PC-3 (cell line): ENCODE results near the gene TRIM14. TPM values are rescaled to one million over a fixed set of nuclear protein-coding genes. Genes with fewer than 3 reads are reported as not detected.

Experiments used
- ATAC-seq: fragments of 200-7000 bp; cut with Tn5 transposase; 2 replicates; pipeline ENCODE4 v1.9.1; 2020; ENCODE audit warnings: mild to moderate bottlenecking, moderate library complexity
- BruUV-seq: library from RNA; stranded (reverse); fragments of 400-500 nt; replicated peaks from 2 replicates; lab custom pipeline; 2021; lab: Mats Ljungman, UMichigan
- CTCF ChIA-PET: fragments of 300-600 bp; sonication (Branson Sonifier 250); formaldehyde crosslinking; loops from one replicate; lab custom pipeline; 2022; ENCODE audit warnings: antibody characterized with exemption; lab: Charles Lee
- POLR2A ChIA-PET: fragments of 300-600 bp; sonication (Branson Sonifier 250); formaldehyde crosslinking; loops from one replicate; lab custom pipeline; 2022; ENCODE audit warnings: antibody characterized with exemption; ENCODE audit not compliant: unreplicated experiment; lab: Charles Lee
- DNase-seq: peaks from one replicate; pipeline ENCODE4 v3.0.0-alpha.2; 2015
- H2AFZ ChIP-seq: fragments of 300-600 bp; sonication (generic); 2 replicates; pipeline ENCODE4 v1.6.0; 2016; ENCODE audit warnings: antibody characterized with exemption, low read length
- H3F3A ChIP-seq: fragments of 300-600 bp; sonication (generic); one replicate; pipeline ENCODE4 v1.6.0; 2017; ENCODE audit warnings: antibody characterized with exemption, low read length, control low read depth, mild to moderate bottlenecking; ENCODE audit not compliant: unreplicated experiment
- H3K27ac ChIP-seq: fragments of 300-600 bp; sonication (generic); 2 replicates; pipeline ENCODE4 v1.5.1; 2016; ENCODE audit warnings: mild to moderate bottlenecking, low read length
- H3K27me3 ChIP-seq: fragments of 300-600 bp; sonication (generic); 2 replicates; pipeline ENCODE4 v1.6.1; 2016; ENCODE audit warnings: low read length, mixed read lengths
- H3K36me3 ChIP-seq: fragments of 300-600 bp; sonication (generic); 2 replicates; pipeline ENCODE4 v1.6.1; 2016; ENCODE audit warnings: low read depth, mixed run types, low read length, mixed read lengths
- H3K4me1 ChIP-seq: fragments of 300-600 bp; sonication (generic); 2 replicates; pipeline ENCODE4 v1.5.1; 2016; ENCODE audit warnings: low read length; ENCODE audit not compliant: insufficient read depth
- H3K4me2 ChIP-seq: fragments of 300-600 bp; sonication (generic); 2 replicates; pipeline ENCODE4 v1.6.0; 2016; ENCODE audit warnings: low read length
- H3K4me3 ChIP-seq: fragments of 300-600 bp; sonication (generic); 2 replicates; pipeline ENCODE4 v1.5.1; 2016; ENCODE audit warnings: mild to moderate bottlenecking, low read length, mixed read lengths
- H3K79me2 ChIP-seq: fragments of 300-600 bp; sonication (generic); 2 replicates; pipeline ENCODE4 v1.6.1; 2017; ENCODE audit warnings: low read length, mixed read lengths
- H3K9ac ChIP-seq: fragments of 300-600 bp; sonication (generic); 2 replicates; pipeline ENCODE4 v1.6.0; 2016; ENCODE audit warnings: mild to moderate bottlenecking, low read length
- H3K9me2 ChIP-seq: fragments of 300-600 bp; sonication (generic); replicated peaks from 2 replicates; pipeline ENCODE4 v1.6.1; 2016; ENCODE audit warnings: mixed run types, low read length, mixed read lengths
- H3K9me3 ChIP-seq: fragments of 300-600 bp; sonication (generic); 2 replicates; pipeline ENCODE4 v1.6.1; 2016; ENCODE audit warnings: low read length, mixed read lengths
- H4K20me1 ChIP-seq: fragments of 300-600 bp; sonication (generic); 2 replicates; pipeline ENCODE4 v1.6.1; 2016; ENCODE audit warnings: low read length, mixed read lengths
- EZH2 ChIP-seq: fragments of 300-600 bp; sonication (generic); IDR thresholded peaks from one replicate; pipeline ENCODE4 v1.6.1; 2017; ENCODE audit warnings: antibody characterized with exemption, mild to moderate bottlenecking, low read length; ENCODE audit not compliant: unreplicated experiment
- EZH2phosphoT487 ChIP-seq: fragments of 300-600 bp; sonication (generic); IDR thresholded peaks from 2 replicates; pipeline ENCODE4 v1.6.1; 2018; ENCODE audit warnings: mild to moderate bottlenecking, antibody characterized with exemption, low read length, borderline replicate concordance
- intact Hi-C: fragments of 100-400 bp; cut with micrococcal nuclease; formaldehyde crosslinking; loops from 2 replicates; pipeline ENCODE4 v1.9.0; 2023
- total RNA-seq: library from RNA; depleted of rRNA; stranded (reverse); fragments of >200 nt; gene quantifications from 2 replicates; pipeline ENCODE4 v1.2.3, GENCODE V29; 2014
- TF ChIP-seq, protein P1 (sequence below): fragments of 300-600 bp; sonication (generic); conservative IDR thresholded peaks from 2 replicates; pipeline ENCODE4 v1.5.1; 2017; ENCODE audit warnings: antibody characterized with exemption, low read depth, mild to moderate bottlenecking, low read length

Gene TRIM14
- total RNA-seq, 1 experiment from 2014 or later = 11.2 TPM

DNA sequence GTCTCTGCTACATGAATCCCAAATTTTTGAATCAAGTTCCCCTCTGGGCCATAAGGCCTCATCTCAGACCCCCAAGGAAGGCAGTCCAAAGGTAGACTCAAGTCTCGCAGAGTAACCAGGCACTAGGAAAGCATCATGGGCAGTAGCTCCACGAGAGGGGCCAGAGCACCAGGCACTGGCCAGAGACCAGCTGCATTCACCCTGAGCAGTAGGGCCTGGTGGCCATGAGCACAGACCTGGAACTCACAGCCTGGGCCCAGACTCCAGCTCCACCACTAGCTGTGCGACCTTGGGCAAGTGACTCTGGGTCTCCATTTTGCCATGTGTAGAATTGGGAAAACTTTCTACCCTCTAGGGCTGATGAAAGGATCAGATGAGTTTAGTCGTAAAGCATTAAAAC lies 34.0 kb downstream of the TRIM14 start:
- intact Hi-C loops = no loop called here
- no peak overlapping the region for H3K4me3 ChIP-seq
- no peaks in the 10 kb centered on the region for H3K9me2 ChIP-seq
- no peak overlapping the region for H3K27ac ChIP-seq
- H4K20me1 ChIP-seq = no peaks in the 10 kb centered on the region
- H2AFZ ChIP-seq = no peak overlapping the region
- BruUV-seq = no TSS peak
- H3K4me2 ChIP-seq = no peak overlapping the region
- ChIA-PET POLR2A (no interaction called here), CTCF (no interaction called here)
- peaks cover 18% of the 10 kb centered on the region for H3K36me3 ChIP-seq
- no peak for DNase-seq
- H3K4me1 ChIP-seq = 0 out of 2 replicates have a peak, but pooled peaks cover 3% of the 10 kb centered on the region
- H3K27me3 ChIP-seq = no peaks in the 10 kb centered on the region
- H3K9me3 ChIP-seq = no peaks in the 10 kb centered on the region
- H3K9ac ChIP-seq = no peak overlapping the region
- TF ChIP-seq, protein P1, sequence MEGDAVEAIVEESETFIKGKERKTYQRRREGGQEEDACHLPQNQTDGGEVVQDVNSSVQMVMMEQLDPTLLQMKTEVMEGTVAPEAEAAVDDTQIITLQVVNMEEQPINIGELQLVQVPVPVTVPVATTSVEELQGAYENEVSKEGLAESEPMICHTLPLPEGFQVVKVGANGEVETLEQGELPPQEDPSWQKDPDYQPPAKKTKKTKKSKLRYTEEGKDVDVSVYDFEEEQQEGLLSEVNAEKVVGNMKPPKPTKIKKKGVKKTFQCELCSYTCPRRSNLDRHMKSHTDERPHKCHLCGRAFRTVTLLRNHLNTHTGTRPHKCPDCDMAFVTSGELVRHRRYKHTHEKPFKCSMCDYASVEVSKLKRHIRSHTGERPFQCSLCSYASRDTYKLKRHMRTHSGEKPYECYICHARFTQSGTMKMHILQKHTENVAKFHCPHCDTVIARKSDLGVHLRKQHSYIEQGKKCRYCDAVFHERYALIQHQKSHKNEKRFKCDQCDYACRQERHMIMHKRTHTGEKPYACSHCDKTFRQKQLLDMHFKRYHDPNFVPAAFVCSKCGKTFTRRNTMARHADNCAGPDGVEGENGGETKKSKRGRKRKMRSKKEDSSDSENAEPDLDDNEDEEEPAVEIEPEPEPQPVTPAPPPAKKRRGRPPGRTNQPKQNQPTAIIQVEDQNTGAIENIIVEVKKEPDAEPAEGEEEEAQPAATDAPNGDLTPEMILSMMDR = no peak
- TF ChIP-seq EZH2phosphoT487 (no peak), EZH2 (no peak)
- no peak for ATAC-seq
- H3K79me2 ChIP-seq = no peaks in the 10 kb centered on the region
- no peaks in the 10 kb centered on the region for H3F3A ChIP-seq

DNA sequence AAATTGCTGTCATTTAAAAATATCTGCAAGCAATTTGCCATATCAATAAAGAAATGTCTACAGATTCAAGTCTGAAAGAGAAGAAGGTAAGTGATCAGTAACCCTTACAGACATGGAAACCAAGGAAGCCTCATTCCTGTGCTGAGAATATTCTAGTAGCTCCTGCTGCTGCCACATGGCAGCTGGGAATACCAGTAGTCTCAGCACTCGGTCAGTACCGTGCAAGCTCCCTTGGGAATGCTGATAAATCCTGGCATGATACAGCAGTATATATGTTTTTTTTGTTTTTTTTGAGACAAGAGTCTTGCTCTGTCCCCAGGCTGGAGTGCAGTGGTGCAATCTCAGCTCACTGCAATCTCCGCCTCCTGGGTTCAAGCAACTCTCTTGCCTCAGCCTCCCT lies 34.6 kb downstream of the TRIM14 start:
- 0 out of 2 replicates have a peak, but pooled peaks cover 3% of the 10 kb centered on the region for H3K4me1 ChIP-seq
- H3K9me2 ChIP-seq = no peaks in the 10 kb centered on the region
- H3K4me3 ChIP-seq = no peak overlapping the region
- H3K9me3 ChIP-seq = no peaks in the 10 kb centered on the region
- no peak for DNase-seq
- no peaks in the 10 kb centered on the region for H4K20me1 ChIP-seq
- intact Hi-C loops = no loop called here
- ChIA-PET CTCF (no interaction called here), POLR2A (no interaction called here)
- H3F3A ChIP-seq = no peaks in the 10 kb centered on the region
- no peaks in the 10 kb centered on the region for H3K79me2 ChIP-seq
- H3K27me3 ChIP-seq = no peaks in the 10 kb centered on the region
- TF ChIP-seq, protein P1 = no peak
- no peak for TF ChIP-seq EZH2
- peaks cover 18% of the 10 kb centered on the region for H3K36me3 ChIP-seq
- H2AFZ ChIP-seq = no peak overlapping the region
- H3K4me2 ChIP-seq = no peak overlapping the region
- H3K27ac ChIP-seq = no peak overlapping the region
- BruUV-seq = no TSS peak
- no peak for ATAC-seq
- H3K9ac ChIP-seq = no peak overlapping the region

DNA sequence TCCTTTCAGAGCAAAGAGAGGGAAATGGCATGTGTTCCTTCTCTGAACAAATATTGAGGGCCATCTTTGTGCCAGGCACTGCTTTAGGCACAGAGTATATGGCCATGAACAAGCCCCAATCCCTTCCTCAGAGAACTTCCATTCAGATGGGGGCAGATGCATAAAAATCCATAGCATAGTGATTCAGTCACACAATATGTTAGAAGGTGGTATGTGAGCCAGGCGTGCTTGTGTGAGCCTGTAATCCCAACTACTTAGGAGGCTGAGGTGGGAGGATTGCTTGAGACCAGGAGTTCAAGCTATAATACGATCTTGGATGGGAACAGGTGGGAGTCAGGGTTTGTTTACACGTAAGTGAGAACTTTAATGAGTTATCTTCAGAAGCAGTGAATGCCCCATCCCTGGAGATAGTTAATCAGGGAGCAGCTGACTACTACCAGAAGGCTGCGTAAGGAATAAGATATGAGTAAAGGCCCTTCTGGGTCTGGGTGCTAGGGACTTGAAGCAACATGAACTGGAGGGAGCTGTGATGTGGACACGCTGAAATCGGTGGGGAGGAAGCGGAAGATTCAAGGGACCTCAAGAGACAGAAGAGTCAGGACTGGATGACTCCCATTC lies 35.3 kb downstream of the TRIM14 start:
- Histone ChIP-seq H3K9ac (no peak overlapping the region), H3K36me3 (peaks cover 18% of the 10 kb centered on the region), H3F3A (no peaks in the 10 kb centered on the region), H4K20me1 (no peaks in the 10 kb centered on the region), H3K4me1 (0 out of 2 replicates have a peak, but pooled peaks cover 3% of the 10 kb centered on the region), H3K4me2 (no peak overlapping the region), H3K9me2 (no peaks in the 10 kb centered on the region), H3K27ac (no peak overlapping the region), H3K4me3 (no peak overlapping the region), H3K27me3 (no peaks in the 10 kb centered on the region), H3K79me2 (no peaks in the 10 kb centered on the region), H2AFZ (no peak overlapping the region), H3K9me3 (no peaks in the 10 kb centered on the region)
- DNase-seq (no peak), ATAC-seq (no peak)
- ChIA-PET POLR2A (no interaction called here), CTCF (no interaction called here)
- no TSS peak for BruUV-seq
- TF ChIP-seq EZH2phosphoT487 (no peak), EZH2 (no peak)
- TF ChIP-seq, protein P1 = no peak
- intact Hi-C loops = no loop called here
